Skin of body (tissue), 2 donors: Measurements from ENCODE around the gene MS4A18. TPM values are rescaled to one million over a fixed set of nuclear protein-coding genes. Genes with fewer than 3 reads are reported as not detected.
A peak's percentile ranks its signal among the peaks of the same experiment; 100 is the strongest.

Source experiments
- DNase-seq: peaks from one replicate; lab custom pipeline; 2025; lab: John Stamatoyannopoulos, UW
- total RNA-seq: library from RNA; depleted of rRNA; stranded (reverse); fragments of >200 nt; gene quantifications from one replicate; pipeline ENCODE4 v1.2.3, GENCODE V29; 2014

MS4A18 gene
- total RNA-seq, 1 donor from 2014 or later = not detected

DNA sequence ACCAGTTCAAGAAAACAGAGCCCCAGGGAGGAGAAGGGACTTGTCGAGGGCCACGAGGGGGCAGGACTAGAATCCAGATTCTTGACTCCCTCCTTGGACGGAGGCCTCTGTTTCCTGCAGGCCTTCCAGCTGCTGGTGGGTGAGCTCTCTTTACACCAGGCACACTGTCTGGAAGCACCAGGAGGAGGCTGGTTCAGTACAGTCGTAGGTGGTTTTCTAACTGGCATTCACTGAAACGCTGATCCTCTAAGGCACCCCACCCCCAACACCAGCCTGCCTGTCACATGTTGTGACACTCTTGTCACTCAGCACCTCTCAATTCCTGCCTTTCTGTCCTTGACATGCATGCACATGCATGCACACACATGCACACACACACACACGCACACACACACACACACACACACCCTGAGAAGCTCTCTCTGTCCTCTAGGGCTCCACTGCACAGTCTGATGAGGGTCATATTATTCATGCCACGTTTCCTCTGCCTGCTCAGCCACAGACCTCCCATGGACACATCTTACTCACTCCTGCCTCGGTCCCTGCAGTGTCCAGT is 61.4 kb downstream of the MS4A18 start:
- no peak for DNase-seq

DNA sequence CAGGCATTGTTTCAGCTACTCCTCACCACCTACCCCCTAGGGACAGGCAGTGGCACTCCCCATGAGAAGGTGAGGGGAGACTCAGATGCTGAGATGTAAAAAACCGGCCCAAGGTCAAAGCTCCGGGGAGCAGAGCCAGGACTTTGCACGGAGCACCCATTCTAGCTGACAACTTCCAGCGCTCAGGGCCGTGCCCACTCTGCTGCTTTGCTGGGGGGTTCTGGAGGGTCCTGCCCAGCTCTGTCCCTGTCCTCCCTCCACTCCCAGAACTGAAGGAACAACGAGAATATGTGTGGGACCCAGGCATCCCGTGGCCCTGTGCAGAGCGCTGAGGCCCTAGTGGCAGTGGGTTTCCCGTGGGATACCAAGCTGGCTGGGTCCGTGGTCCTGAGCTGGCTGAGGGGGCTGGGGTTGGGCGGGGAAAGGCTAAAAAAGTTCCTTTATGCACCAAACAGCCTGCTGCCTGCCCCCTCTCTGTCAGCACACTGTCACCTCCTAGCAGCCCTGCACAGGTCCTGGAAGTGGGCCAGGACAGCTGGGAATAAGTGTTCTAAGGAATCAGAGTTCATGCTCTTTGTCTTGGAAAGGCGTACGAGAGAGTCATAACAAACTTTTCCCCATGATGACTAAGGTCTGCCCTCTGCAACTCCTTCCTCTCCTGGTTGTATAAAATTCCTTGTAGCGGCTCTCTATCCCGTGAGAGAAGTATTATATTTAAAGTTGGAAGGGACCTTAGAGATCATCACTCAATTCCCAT is 62.5 kb downstream of the MS4A18 start:
- peak; percentile 17 for DNase-seq

DNA sequence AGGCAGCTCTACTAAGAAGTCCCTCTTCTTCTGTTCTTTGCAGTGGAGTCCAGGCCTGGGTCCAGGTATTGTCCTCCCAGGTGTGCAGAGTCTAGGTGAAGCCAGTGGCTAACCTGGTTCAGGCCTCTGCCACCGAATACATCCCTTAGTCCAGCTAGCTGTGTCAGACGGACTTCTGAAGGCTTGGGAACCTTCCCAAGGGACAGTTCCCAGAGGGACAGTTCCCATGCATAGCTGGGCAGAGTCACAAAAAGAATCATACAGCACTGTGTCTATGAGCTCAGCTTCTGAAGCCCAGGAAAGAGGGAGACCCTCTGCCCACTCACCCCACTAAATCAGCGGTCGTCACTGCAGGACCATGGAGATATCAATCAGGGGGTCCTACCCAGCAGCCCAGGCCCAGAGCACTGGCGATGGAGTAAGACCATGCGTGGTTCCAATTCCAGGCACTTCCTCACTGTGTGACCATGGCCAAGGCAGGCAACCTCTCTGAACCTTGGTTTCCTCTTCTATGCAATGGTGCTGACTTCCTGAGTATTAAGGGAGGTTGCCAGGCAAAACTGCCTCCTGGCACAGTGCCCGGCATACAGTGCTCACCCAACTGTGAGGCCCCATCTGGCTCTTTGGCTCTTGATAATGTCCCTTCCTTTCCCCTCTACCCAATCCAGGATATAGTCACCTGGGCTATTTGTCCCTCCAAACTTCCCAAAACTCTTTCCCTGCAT is 64.0 kb downstream of the MS4A18 start:
- DNase-seq = no peak

- DNase-seq = no peak
Measured at GRCh38 chr11:60790726-60791125, 66.2 kb downstream of the MS4A18 start.

DNA sequence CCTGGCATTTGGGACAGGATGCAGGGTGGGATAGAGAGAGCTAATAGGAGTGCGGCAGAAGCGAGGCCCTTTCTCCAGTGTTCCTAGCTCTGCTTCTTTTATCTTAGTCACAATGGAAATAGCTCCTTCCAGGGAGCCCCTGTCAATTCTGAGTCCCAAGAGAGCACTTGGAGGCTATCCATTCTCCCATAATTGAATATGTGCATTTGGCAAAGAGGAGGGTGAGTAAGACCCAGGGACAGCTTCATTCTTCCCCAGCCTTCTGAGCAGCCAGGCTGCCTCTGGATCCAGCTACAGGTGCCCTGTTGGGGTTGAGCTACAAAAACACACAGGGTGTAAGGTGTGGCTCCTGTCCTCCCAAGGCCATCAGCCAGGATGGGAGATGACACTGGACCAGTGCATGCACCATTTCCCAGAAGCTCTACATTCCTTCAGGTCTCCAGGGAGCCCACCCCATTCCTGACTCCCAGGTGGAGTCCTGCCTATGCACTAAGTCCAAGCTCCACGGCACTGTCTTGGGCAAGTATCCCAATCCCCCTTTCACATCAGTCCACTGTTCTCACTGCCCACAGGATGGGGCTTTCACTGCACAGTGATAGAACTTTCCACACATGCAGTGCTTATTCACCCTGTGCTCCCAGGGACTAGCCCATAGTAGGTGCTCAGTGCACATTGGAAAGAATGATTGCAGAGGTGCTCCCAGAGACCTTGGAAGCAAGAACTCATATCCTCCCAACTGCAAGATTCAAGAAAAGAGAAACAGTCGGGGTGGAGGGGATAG is 66.8 kb downstream of the MS4A18 start:
- DNase-seq = no peak

- no peak for DNase-seq
Measured at GRCh38 chr11:60792521-60792920, 68.0 kb downstream of the MS4A18 start.

Other genes starting within 250 kb of the MS4A18 start
- gene MS4A12, start 231.9 kb upstream of the MS4A18 start, total RNA-seq = not detected
- not detected for gene MS4A13, start 209.3 kb upstream of the MS4A18 start, total RNA-seq
- gene MS4A8, start 25.1 kb upstream of the MS4A18 start, total RNA-seq = not detected
- gene MS4A15, start 32.1 kb downstream of the MS4A18 start, total RNA-seq = not detected
- not detected for gene MS4A10, start 60.6 kb downstream of the MS4A18 start, total RNA-seq
- 9.8 TPM for gene CCDC86, start 117.4 kb downstream of the MS4A18 start, total RNA-seq
- gene PTGDR2, start 131.2 kb downstream of the MS4A18 start, total RNA-seq = 0.59 TPM
- gene ZP1, start 142.8 kb downstream of the MS4A18 start, total RNA-seq = 0.49 TPM
- 31.7 TPM for gene PRPF19, start 181.9 kb downstream of the MS4A18 start, total RNA-seq
- 46.7 TPM for gene TMEM109, start 189.4 kb downstream of the MS4A18 start, total RNA-seq
- 12.4 TPM for gene TMEM132A, start 199.7 kb downstream of the MS4A18 start, total RNA-seq
- 8.8 TPM for gene SLC15A3, start 227.5 kb downstream of the MS4A18 start, total RNA-seq
- gene CD6, start 247.0 kb downstream of the MS4A18 start, total RNA-seq = 0.39 TPM